ENCODE data around the gene FHIP1A.

The FHIP1A gene

GRCh38 chr4:151418385-151418784, 9.4 kb downstream of the FHIP1A start:
- DNase-seq: no peak

GRCh38 chr4:151418856-151419255, 9.9 kb downstream of the FHIP1A start:
- no peak for DNase-seq

- DNase-seq: no peak
Measured at GRCh38 chr4:151420250-151420807, 11.4 kb downstream of the FHIP1A start.

GRCh38 chr4:151422854-151423253, 13.9 kb downstream of the FHIP1A start:
- DNase-seq: no peak

GRCh38 chr4:151426513-151426912, 17.5 kb downstream of the FHIP1A start:
- no peak for DNase-seq

GRCh38 chr4:151427266-151427665, 18.3 kb downstream of the FHIP1A start:
- no peak for DNase-seq

- no peak for DNase-seq
Measured at GRCh38 chr4:151428346-151428745, 19.4 kb downstream of the FHIP1A start.

- DNase-seq: no peak
Measured at GRCh38 chr4:151429957-151430570, 21.1 kb downstream of the FHIP1A start.

GRCh38 chr4:151430740-151431457, 21.9 kb downstream of the FHIP1A start:
- DNase-seq: no peak

GRCh38 chr4:151431728-151432127, 22.8 kb downstream of the FHIP1A start:
- no peak for DNase-seq

- no peak for DNase-seq
Measured at GRCh38 chr4:151432654-151433053, 23.7 kb downstream of the FHIP1A start.

GRCh38 chr4:151434183-151434860, 25.3 kb downstream of the FHIP1A start:
- no peak for DNase-seq

GRCh38 chr4:151436093-151436518, 27.1 kb downstream of the FHIP1A start:
- DNase-seq: no peak

GRCh38 chr4:151437505-151437904, 28.5 kb downstream of the FHIP1A start:
- DNase-seq: no peak

- no peak for DNase-seq
Measured at GRCh38 chr4:151438154-151438553, 29.2 kb downstream of the FHIP1A start.

- no peak for DNase-seq
Measured at GRCh38 chr4:151439320-151439719, 30.3 kb downstream of the FHIP1A start.

- no peak for DNase-seq
Measured at GRCh38 chr4:151442002-151442401, 33.0 kb downstream of the FHIP1A start.

GRCh38 chr4:151443247-151443646, 34.3 kb downstream of the FHIP1A start:
- DNase-seq: no peak

GRCh38 chr4:151443752-151444151, 34.8 kb downstream of the FHIP1A start:
- no peak for DNase-seq

GRCh38 chr4:151446208-151446607, 37.2 kb downstream of the FHIP1A start:
- DNase-seq: no peak

- no peak for DNase-seq
Measured at GRCh38 chr4:151454513-151454912, 45.5 kb downstream of the FHIP1A start.

- no peak for DNase-seq
Measured at GRCh38 chr4:151455212-151455611, 46.2 kb downstream of the FHIP1A start.

- DNase-seq: no peak
Measured at GRCh38 chr4:151458148-151458547, 49.2 kb downstream of the FHIP1A start.

Measured in NCI-H774 (cell line).